ENCODE measurements around the gene PMPCB. TPM values are rescaled to one million over a fixed set of nuclear protein-coding genes. Genes with fewer than 3 reads are reported as not detected.
A peak's percentile ranks its signal among the peaks of the same experiment; 100 is the strongest.
"Not testable (repeated sequence)": the region's sequence is repeated elsewhere in the genome, so short reads cannot be mapped to it uniquely, and the experiment has no call there.

Gene PMPCB
- total and polyA plus RNA-seq, 5 donors: 58.2 to 75.3 (median 60.3) TPM

- peak; percentile 12 to 60 (median 56) for DNase-seq
- intact Hi-C loops (cut with DNase I): not testable (repeated sequence)
These were observed 16.5 kb upstream of the PMPCB start for GRCh38 chr7:103280803-103281155.

GRCh38 chr7:103282802-103283427 is 14.3 kb upstream of the PMPCB start:
- DNase-seq; H3K27me3 ChIP-seq (ENCODE audit: control insufficient read depth, insufficient read depth); H3K9me3 ChIP-seq (ENCODE audit: control insufficient read depth, low read length); H3K27ac ChIP-seq (ENCODE audit: low read length); ATAC-seq; intact Hi-C loops (cut with DNase I); H3K4me3 ChIP-seq (ENCODE audit: low read length); H3K4me1 ChIP-seq (ENCODE audit: control insufficient read depth, insufficient read depth, low read length): not testable (repeated sequence)
- 39% methylated on average over 3 of the region's 3 CpGs for WGBS

More at GRCh38 chr7:103280803-103281155, 16.5 kb upstream of the PMPCB start:
- WGBS: under 1% methylated on average over 25 of the region's 25 CpGs
- not testable (repeated sequence) for H3K27me3 ChIP-seq (ENCODE audit: control insufficient read depth, insufficient read depth); H3K4me1 ChIP-seq (ENCODE audit: control insufficient read depth, insufficient read depth, low read length); H3K9me3 ChIP-seq (ENCODE audit: control insufficient read depth, low read length); H3K27ac ChIP-seq (ENCODE audit: low read length)
- H3K4me3 ChIP-seq (ENCODE audit: low read length): peak overlapping the region; percentile 59
- peak; percentile 44 to 54 for ATAC-seq

GRCh38 chr7:103292122-103292521 is 5.1 kb upstream of the PMPCB start:
- H3K4me3 ChIP-seq (ENCODE audit: low read length): no peak overlapping the region
- WGBS: 30% methylated on average over 3 of the region's 3 CpGs
- H3K9me3 ChIP-seq (ENCODE audit: control insufficient read depth, low read length): no peaks in the 10 kb centered on the region
- DNase-seq: no peak
- H3K4me1 ChIP-seq (ENCODE audit: control insufficient read depth, insufficient read depth, low read length): no peaks in the 10 kb centered on the region
- no peaks in the 10 kb centered on the region for H3K27me3 ChIP-seq (ENCODE audit: control insufficient read depth, insufficient read depth)
- intact Hi-C loops (cut with DNase I): no loop called here
- no peak for ATAC-seq
- H3K27ac ChIP-seq (ENCODE audit: low read length): no peak overlapping the region

- no peak for ATAC-seq
- no peaks in the 10 kb centered on the region for H3K27me3 ChIP-seq (ENCODE audit: control insufficient read depth, insufficient read depth)
- H3K4me3 ChIP-seq (ENCODE audit: low read length): no peak overlapping the region
- no peak overlapping the region for H3K27ac ChIP-seq (ENCODE audit: low read length)
- intact Hi-C loops (cut with DNase I): no loop called here
- WGBS: 98% methylated on average over 1 of the region's 1 CpG
- no peaks in the 10 kb centered on the region for H3K9me3 ChIP-seq (ENCODE audit: control insufficient read depth, low read length)
- no peak for DNase-seq
- no peaks in the 10 kb centered on the region for H3K4me1 ChIP-seq (ENCODE audit: control insufficient read depth, insufficient read depth, low read length)
These were observed 3.7 kb upstream of the PMPCB start for GRCh38 chr7:103293526-103293925.

GRCh38 chr7:103297837-103298179 is 573 bp downstream of the PMPCB start:
- DNase-seq: no peak
- WGBS: under 1% methylated on average over 7 of the region's 7 CpGs
- no peaks in the 10 kb centered on the region for H3K27me3 ChIP-seq (ENCODE audit: control insufficient read depth, insufficient read depth)
- no peaks in the 10 kb centered on the region for H3K9me3 ChIP-seq (ENCODE audit: control insufficient read depth, low read length)
- ATAC-seq: no peak
- no peaks in the 10 kb centered on the region for H3K4me1 ChIP-seq (ENCODE audit: control insufficient read depth, insufficient read depth, low read length)
- H3K4me3 ChIP-seq (ENCODE audit: low read length): peak overlapping the region; percentile 97
- H3K27ac ChIP-seq (ENCODE audit: low read length): no peak overlapping the region
- intact Hi-C loops (cut with DNase I): loop anchor here in 1 of 4 donors (5.0 kb wide), 1 partner anchor 109 kb away; no protein-coding TSS in a partner anchor

GRCh38 chr7:103299660-103300059 is 2.4 kb downstream of the PMPCB start:
- no peak for ATAC-seq
- Histone ChIP-seq H3K4me1 (ENCODE audit: control insufficient read depth, insufficient read depth, low read length) (no peaks in the 10 kb centered on the region), H3K27ac (ENCODE audit: low read length) (no peak overlapping the region), H3K4me3 (ENCODE audit: low read length) (no peak overlapping the region), H3K27me3 (ENCODE audit: control insufficient read depth, insufficient read depth) (no peaks in the 10 kb centered on the region), H3K9me3 (ENCODE audit: control insufficient read depth, low read length) (no peaks in the 10 kb centered on the region)
- no peak for DNase-seq
- 85% methylated on average over 6 of the region's 6 CpGs for WGBS
- intact Hi-C loops (cut with DNase I): loop anchor here in 2 of 4 donors (5.0 to 10.0 kb wide), 2 partner anchors 55 to 108 kb away; no protein-coding TSS in a partner anchor

- H3K9me3 ChIP-seq (ENCODE audit: control insufficient read depth, low read length): no peaks in the 10 kb centered on the region
- no peak for ATAC-seq
- H3K4me3 ChIP-seq (ENCODE audit: low read length): no peak overlapping the region
- no peaks in the 10 kb centered on the region for H3K27me3 ChIP-seq (ENCODE audit: control insufficient read depth, insufficient read depth)
- WGBS: 60% methylated on average over 2 of the region's 2 CpGs
- H3K4me1 ChIP-seq (ENCODE audit: control insufficient read depth, insufficient read depth, low read length): no peaks in the 10 kb centered on the region
- H3K27ac ChIP-seq (ENCODE audit: low read length): no peak overlapping the region
- intact Hi-C loops (cut with DNase I): loop anchor here in 1 of 4 donors (10.0 kb wide), 1 partner anchor 53 kb away; no protein-coding TSS in a partner anchor
- DNase-seq: no peak
These were observed 4.2 kb downstream of the PMPCB start for GRCh38 chr7:103301441-103301840.

- Histone ChIP-seq H3K9me3 (ENCODE audit: control insufficient read depth, low read length) (no peaks in the 10 kb centered on the region), H3K4me1 (ENCODE audit: control insufficient read depth, insufficient read depth, low read length) (no peaks in the 10 kb centered on the region), H3K27me3 (ENCODE audit: control insufficient read depth, insufficient read depth) (no peaks in the 10 kb centered on the region), H3K4me3 (ENCODE audit: low read length) (no peak overlapping the region), H3K27ac (ENCODE audit: low read length) (no peak overlapping the region)
- intact Hi-C loops (cut with DNase I): loop anchor here in 1 of 4 donors (10.0 kb wide), 1 partner anchor 47 kb away; no protein-coding TSS in a partner anchor
- 60% methylated on average over 3 of the region's 3 CpGs for WGBS
- no peak for DNase-seq
- no peak for ATAC-seq
These were observed 10.4 kb downstream of the PMPCB start for GRCh38 chr7:103307503-103308231.

- no peaks in the 10 kb centered on the region for H3K9me3 ChIP-seq (ENCODE audit: control insufficient read depth, low read length)
- no peak for DNase-seq
- H3K27ac ChIP-seq (ENCODE audit: low read length): no peak overlapping the region
- WGBS: 82% methylated on average over 2 of the region's 2 CpGs
- H3K27me3 ChIP-seq (ENCODE audit: control insufficient read depth, insufficient read depth): no peaks in the 10 kb centered on the region
- intact Hi-C loops (cut with DNase I): loop anchor here in 1 of 4 donors (10.0 kb wide), 1 partner anchor 50 kb away; no protein-coding TSS in a partner anchor
- no peak overlapping the region for H3K4me3 ChIP-seq (ENCODE audit: low read length)
- ATAC-seq: no peak
- H3K4me1 ChIP-seq (ENCODE audit: control insufficient read depth, insufficient read depth, low read length): no peaks in the 10 kb centered on the region
These were observed 17.6 kb downstream of the PMPCB start for GRCh38 chr7:103314852-103315251.

GRCh38 chr7:103316380-103316941 is 19.2 kb downstream of the PMPCB start:
- H3K9me3 ChIP-seq (ENCODE audit: control insufficient read depth, low read length): no peaks in the 10 kb centered on the region
- peak in 1 of 2 donors; percentile 64 for ATAC-seq
- intact Hi-C loops (cut with DNase I): loop anchor here in 1 of 4 donors (10.0 kb wide), 1 partner anchor 48 kb away; no protein-coding TSS in a partner anchor
- H3K27ac ChIP-seq (ENCODE audit: low read length): no peak overlapping the region
- no peaks in the 10 kb centered on the region for H3K4me1 ChIP-seq (ENCODE audit: control insufficient read depth, insufficient read depth, low read length)
- H3K4me3 ChIP-seq (ENCODE audit: low read length): no peak overlapping the region
- 79% methylated on average over 2 of the region's 2 CpGs for WGBS
- H3K27me3 ChIP-seq (ENCODE audit: control insufficient read depth, insufficient read depth): no peaks in the 10 kb centered on the region
- DNase-seq: no peak

- Histone ChIP-seq H3K27me3 (ENCODE audit: control insufficient read depth, insufficient read depth) (no peaks in the 10 kb centered on the region), H3K4me1 (ENCODE audit: control insufficient read depth, insufficient read depth, low read length) (no peaks in the 10 kb centered on the region), H3K27ac (ENCODE audit: low read length) (peak overlapping the region; percentile 13), H3K4me3 (ENCODE audit: low read length) (no peak overlapping the region), H3K9me3 (ENCODE audit: control insufficient read depth, low read length) (no peaks in the 10 kb centered on the region)
- ATAC-seq (no peak), DNase-seq (no peak)
- intact Hi-C loops (cut with DNase I): loop anchor here in 1 of 4 donors (10.0 kb wide), 1 partner anchor 48 kb away; no protein-coding TSS in a partner anchor
These were observed 19.8 kb downstream of the PMPCB start for GRCh38 chr7:103317009-103317408.
